ENCODE data around the gene FECH.
A peak's percentile ranks its signal among the peaks of the same experiment; 100 is the strongest.
"Not testable (repeated sequence)": the region's sequence is repeated elsewhere in the genome, so short reads cannot be mapped to it uniquely, and the experiment has no call there.

FECH gene

DNA sequence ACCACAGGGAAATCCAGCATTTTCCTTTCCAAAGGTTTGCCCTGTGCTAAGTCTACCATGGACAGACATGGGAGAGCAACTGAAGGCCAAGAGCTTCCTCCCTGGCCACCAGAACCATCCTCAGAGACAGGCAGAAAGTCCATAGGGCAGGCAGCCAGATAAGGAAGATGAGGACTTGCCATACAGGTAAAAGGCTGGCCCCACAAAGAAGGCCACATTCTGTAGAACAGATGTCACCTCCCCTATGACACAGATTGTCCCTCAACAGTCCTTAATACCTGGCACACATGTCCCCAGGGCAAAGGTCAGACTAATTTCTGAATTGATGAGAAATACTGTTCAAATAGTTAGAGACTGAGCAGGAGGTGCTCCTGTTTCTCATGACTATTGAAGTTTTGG is 52.0 kb downstream of the FECH start:
- no peak for FAIRE-seq
- no peak for DNase-seq (ENCODE audit: insufficient read length, low spot score)
- TF ChIP-seq POLR2AphosphoS5 (IDR thresholded peaks at IDR 0.05; ENCODE audit: low read depth, low read length) (no peak), TAF1 (IDR thresholded peaks at IDR 0.05; ENCODE audit: low read depth, low read length) (no peak), SPI1 (IDR thresholded peaks at IDR 0.05; ENCODE audit: low read depth, low read length) (no peak), POLR2A (IDR thresholded peaks at IDR 0.05; ENCODE audit: low read depth, low read length) (no peak), POU2F2 (IDR thresholded peaks at IDR 0.05; ENCODE audit: low read depth, low read length) (no peak), PAX5 (IDR thresholded peaks at IDR 0.05; ENCODE audit: insufficient read depth, low read length, severe bottlenecking) (no peak)

DNA sequence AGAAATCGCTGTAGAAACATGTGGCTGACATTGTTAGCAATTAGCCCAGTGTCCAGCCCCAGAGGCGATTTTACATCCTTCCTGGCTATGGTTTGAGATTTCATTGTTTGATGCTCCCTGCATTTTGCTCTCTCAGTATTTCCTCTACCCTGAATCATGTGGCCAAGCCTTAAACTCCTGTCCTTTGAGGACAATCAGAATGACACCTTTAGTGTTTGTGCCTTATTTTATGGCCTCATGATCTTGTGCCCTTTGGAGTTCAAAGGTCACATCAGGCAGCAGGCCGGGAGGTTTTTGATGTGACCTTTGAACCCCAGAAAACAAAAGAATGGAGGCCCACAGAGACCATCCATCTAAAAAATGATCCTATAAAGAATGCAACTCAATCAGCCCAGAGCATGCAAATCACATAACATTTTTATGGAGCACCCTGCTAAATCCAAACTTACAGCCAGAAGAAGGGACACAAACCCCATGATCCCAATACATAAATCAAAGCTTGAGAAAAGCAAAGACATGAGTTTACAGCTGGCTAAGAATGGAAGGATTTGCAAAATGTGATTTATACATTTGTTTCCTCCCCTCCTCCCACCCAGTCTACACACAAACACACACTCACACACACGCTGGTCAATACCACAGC is 52.5 kb downstream of the FECH start:
- FAIRE-seq (no peak), DNase-seq (ENCODE audit: insufficient read length, low spot score) (no peak)
- TF ChIP-seq SPI1 (IDR thresholded peaks at IDR 0.05; ENCODE audit: low read depth, low read length): no peak
- TF ChIP-seq POU2F2 (IDR thresholded peaks at IDR 0.05; ENCODE audit: low read depth, low read length): no peak
- TF ChIP-seq POLR2AphosphoS5 (IDR thresholded peaks at IDR 0.05; ENCODE audit: low read depth, low read length): no peak
- no peak for TF ChIP-seq PAX5 (IDR thresholded peaks at IDR 0.05; ENCODE audit: insufficient read depth, low read length, severe bottlenecking)
- TF ChIP-seq TAF1 (IDR thresholded peaks at IDR 0.05; ENCODE audit: low read depth, low read length): no peak
- no peak for TF ChIP-seq POLR2A (IDR thresholded peaks at IDR 0.05; ENCODE audit: low read depth, low read length)

GRCh38 chr18:57533006-57533867 is 53.3 kb downstream of the FECH start:
- FAIRE-seq: no peak
- TF ChIP-seq SPI1 (IDR thresholded peaks at IDR 0.05; ENCODE audit: low read depth, low read length) (no peak), POLR2A (IDR thresholded peaks at IDR 0.05; ENCODE audit: low read depth, low read length) (no peak), POU2F2 (IDR thresholded peaks at IDR 0.05; ENCODE audit: low read depth, low read length) (no peak), TAF1 (IDR thresholded peaks at IDR 0.05; ENCODE audit: low read depth, low read length) (no peak), POLR2AphosphoS5 (IDR thresholded peaks at IDR 0.05; ENCODE audit: low read depth, low read length) (no peak), PAX5 (IDR thresholded peaks at IDR 0.05; ENCODE audit: insufficient read depth, low read length, severe bottlenecking) (no peak)
- no peak for DNase-seq (ENCODE audit: insufficient read length, low spot score)

GRCh38 chr18:57529151-57529550 is 57.4 kb downstream of the FECH start:
- FAIRE-seq (no peak), DNase-seq (ENCODE audit: insufficient read length, low spot score) (no peak)
- TF ChIP-seq PAX5 (IDR thresholded peaks at IDR 0.05; ENCODE audit: insufficient read depth, low read length, severe bottlenecking): no peak

DNA sequence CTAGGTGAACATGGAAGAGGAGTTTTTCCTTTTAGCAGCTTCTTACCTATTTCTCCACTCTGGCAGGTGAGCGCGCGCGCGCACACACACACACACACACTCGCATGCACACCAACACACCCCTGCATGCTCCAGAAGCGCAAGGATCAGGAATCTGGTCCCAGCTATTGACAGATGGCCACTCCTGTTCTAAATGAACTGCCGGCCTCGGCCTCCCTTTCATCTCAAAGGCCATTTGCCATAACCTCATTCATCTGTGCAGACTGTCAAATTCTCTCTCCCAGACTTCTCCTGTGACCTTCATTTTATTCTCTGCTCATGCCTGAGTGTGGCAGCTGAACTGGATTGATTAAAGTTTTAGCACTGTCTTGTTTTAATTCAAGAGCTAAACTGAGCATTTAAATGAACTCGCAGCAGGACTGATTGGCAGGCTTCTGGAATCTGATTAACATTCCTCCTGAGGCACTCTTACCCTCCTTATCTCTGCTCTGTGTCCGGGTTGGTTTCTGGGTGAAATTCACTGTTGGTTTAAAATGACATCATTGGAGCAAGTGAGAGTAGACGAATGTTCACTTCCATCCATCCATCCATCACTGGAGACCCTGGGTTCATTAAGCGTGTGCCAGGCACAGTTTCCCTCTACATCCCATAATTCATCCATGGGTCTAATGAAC is 58.8 kb downstream of the FECH start:
- DNase-seq (ENCODE audit: insufficient read length, low spot score): no peak
- no peak for TF ChIP-seq POLR2A (IDR thresholded peaks at IDR 0.05; ENCODE audit: low read depth, low read length)
- no peak for TF ChIP-seq POU2F2 (IDR thresholded peaks at IDR 0.05; ENCODE audit: low read depth, low read length)
- no peak for TF ChIP-seq PAX5 (IDR thresholded peaks at IDR 0.05; ENCODE audit: insufficient read depth, low read length, severe bottlenecking)
- no peak for TF ChIP-seq SPI1 (IDR thresholded peaks at IDR 0.05; ENCODE audit: low read depth, low read length)
- TF ChIP-seq TAF1 (IDR thresholded peaks at IDR 0.05; ENCODE audit: low read depth, low read length): no peak
- no peak for TF ChIP-seq POLR2AphosphoS5 (IDR thresholded peaks at IDR 0.05; ENCODE audit: low read depth, low read length)
- FAIRE-seq: no peak

DNA sequence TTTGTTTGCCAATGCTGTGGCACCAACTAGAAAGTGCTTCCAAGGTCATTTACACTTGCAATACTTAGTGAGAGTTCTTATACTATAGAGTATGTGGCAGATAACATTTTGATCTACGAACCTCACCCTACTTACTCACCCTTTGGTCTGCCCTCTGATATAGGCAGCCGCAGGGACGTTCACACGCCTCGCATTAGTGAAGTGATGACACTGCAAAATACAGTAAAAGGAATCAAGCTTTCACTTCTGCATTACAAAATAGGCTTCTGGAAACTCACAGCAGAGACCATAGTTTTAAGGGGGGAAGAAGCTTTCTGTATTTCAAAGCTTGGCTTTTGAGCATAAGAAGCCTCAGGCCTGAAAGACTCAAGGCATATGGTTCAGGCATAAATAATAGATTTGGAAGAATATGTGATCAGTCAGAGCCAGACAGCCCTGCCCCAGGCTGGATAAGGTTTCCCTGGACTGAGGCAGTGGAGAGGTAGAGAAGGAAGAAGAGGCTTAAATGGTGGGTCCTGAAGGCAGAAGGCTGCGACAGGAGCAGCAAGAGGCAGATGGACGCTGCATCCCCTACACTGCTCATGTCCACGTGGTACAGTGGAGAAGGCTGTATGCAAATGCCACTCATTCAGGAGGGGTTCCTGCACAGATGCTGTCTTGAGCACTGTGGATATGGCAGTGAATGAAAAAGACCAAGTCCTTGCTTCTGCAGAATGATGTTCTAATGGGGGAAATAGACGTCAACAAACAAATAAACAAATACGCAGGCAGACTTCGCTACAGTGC is 63.1 kb downstream of the FECH start:
- FAIRE-seq (no peak), DNase-seq (ENCODE audit: insufficient read length, low spot score) (no peak)
- TF ChIP-seq SPI1 (IDR thresholded peaks at IDR 0.05; ENCODE audit: low read depth, low read length) (peak; percentile 74), POLR2A (IDR thresholded peaks at IDR 0.05; ENCODE audit: low read depth, low read length) (no peak)

GRCh38 chr18:57522348-57522747 is 64.2 kb downstream of the FECH start:
- peak; percentile 69 for FAIRE-seq
- not testable (repeated sequence) for DNase-seq (ENCODE audit: insufficient read length, low spot score)

- no peak for FAIRE-seq
- no peak for DNase-seq (ENCODE audit: insufficient read length, low spot score)
- TF ChIP-seq SPI1 (IDR thresholded peaks at IDR 0.05; ENCODE audit: low read depth, low read length) (no peak), POLR2AphosphoS5 (IDR thresholded peaks at IDR 0.05; ENCODE audit: low read depth, low read length) (no peak), TAF1 (IDR thresholded peaks at IDR 0.05; ENCODE audit: low read depth, low read length) (no peak), POLR2A (IDR thresholded peaks at IDR 0.05; ENCODE audit: low read depth, low read length) (no peak), POU2F2 (IDR thresholded peaks at IDR 0.05; ENCODE audit: low read depth, low read length) (no peak), PAX5 (IDR thresholded peaks at IDR 0.05; ENCODE audit: insufficient read depth, low read length, severe bottlenecking) (no peak)
These were observed 66.7 kb downstream of the FECH start for GRCh38 chr18:57519668-57520424.

GRCh38 chr18:57518533-57518932 is 68.0 kb downstream of the FECH start:
- FAIRE-seq (no peak), DNase-seq (ENCODE audit: insufficient read length, low spot score) (no peak)
- TF ChIP-seq POLR2A (IDR thresholded peaks at IDR 0.05; ENCODE audit: low read depth, low read length) (no peak), TAF1 (IDR thresholded peaks at IDR 0.05; ENCODE audit: low read depth, low read length) (no peak), POU2F2 (IDR thresholded peaks at IDR 0.05; ENCODE audit: low read depth, low read length) (no peak)
